Stimulated activated CD4-positive, alpha-beta T cell treated with anti-CD3 and anti-CD28 coated beads, Interleukin-2, amount 100 ng/mL, for 24 hours (primary cell): ENCODE results near the gene PPM1M.

ENCODE experiments used
- DNase-seq, 2 donors: peaks; one replicate each; pipeline ENCODE4 v3.0.0-alpha.2; 2020

PPM1M gene

DNA sequence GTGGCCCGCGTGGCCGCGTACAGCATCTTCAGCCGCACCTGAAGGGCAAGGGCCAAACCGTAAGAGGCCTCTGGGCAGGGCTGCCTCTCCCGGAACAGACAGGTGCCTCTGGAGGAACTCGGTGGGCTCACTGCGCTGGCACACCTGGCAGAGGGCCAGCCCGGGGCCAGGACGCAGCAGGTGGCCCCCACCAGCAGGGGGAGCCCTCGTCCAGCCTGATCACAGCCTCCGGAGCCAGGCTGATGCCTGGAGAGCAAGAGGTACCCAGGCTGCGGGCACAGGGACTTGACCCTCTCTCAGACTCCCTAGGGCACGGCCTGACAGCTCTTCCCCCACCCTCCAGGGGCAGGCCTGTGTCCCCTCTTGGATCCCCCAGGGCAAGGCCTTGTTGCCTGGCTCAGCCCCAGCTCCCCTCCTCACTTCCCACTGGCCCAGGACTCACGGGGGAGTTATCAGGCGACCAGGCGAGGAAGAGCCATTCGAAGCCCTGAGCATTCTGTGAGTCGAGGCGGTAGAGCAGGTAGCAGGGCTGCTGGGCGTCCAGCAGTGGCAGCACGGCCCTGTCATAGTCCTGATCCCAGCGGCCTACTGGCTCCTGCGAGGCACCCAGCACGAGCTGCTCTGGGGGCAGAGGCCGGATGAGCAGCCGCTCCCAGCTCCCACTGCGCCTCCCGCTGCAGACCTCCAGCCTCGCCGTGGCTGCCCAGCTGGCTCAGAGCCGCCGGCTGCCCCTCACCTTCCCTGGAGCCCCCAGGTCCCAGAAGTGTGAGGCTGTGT lies 13.9 kb upstream of the PPM1M start:
- DNase-seq, result peak; percentile 95 to 96

DNA sequence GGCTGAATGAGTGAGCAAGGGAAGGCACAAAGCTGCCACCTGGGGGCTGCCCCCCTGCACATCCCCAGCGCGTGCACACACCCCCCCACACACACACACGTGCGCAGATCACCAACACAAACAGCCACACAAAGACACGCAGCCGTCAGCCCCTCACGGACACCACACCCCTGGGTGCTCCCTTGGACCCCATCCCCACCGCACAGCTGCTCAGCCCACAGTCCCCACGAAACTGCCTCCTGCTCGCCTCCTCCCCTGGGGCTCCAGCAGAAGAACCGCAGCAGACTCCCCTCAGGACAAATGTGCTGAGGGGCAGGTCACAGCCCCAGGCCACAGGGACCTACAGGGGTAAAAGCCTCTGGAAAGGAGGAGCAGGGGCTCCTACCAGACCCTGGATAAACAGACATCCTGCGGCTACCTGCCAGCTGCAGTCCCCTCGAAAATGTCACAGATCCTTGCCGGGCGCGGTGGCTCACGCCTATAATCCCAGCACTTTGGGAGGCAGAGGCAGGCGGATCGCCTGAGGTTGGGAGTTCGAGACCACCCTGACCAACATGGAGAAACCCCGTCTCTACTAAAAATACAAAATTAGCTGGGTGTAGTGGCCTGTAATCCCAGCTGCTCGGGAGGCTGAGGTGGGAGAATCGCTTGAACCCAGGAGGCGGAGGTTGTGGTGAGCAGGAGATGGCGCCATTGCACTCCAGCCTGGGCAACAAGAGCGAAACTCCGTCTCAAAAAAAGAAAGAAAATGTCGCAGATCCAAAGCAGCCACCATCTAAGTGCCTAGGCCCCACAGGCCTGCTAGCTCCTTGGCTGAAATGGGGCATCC lies 13.1 kb upstream of the PPM1M start:
- no peak for DNase-seq

DNA sequence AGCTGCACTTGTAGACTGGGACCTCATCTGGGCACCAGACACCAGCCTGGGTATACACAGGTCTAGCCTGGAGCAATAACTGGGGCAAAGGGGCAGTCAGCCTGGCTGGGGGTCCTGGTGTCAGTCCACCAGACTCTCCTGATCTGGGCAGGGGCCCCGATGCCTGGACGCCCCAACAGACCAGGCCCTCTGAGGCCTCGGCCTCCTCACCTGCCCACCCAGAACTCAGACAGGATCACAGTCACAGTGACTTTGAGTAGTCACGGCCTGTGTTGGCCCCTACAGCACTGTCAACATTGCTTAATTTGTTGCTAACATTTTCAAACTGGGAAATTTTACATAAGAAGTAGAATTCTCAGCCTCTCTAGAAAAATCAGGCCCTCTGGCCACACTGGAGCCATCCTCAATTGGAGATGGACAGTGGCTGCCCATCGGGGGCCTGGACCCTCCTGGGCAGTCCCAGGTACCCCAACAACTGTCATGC lies 12.4 kb upstream of the PPM1M start:
- no peak for DNase-seq

DNA sequence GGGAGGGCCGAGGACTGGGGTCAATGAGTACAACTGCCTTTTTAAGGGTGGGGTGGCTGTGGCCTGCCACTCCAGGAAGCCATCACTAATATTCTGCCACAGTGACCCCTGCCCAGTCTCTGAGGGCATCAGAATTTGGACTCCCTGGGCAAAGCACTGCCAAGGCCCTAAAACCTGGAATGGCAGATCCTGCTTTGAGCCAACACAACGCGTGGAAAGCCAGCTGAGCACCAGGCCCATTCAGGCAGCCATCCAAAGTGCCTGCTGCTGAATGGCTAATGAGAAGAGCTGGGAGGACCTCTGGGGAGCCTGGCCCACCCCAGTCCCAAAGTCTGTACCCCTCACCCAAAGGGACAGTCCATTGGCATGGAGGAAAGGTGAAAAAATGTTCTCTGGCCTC lies 11.6 kb upstream of the PPM1M start:
- DNase-seq, result no peak

DNA sequence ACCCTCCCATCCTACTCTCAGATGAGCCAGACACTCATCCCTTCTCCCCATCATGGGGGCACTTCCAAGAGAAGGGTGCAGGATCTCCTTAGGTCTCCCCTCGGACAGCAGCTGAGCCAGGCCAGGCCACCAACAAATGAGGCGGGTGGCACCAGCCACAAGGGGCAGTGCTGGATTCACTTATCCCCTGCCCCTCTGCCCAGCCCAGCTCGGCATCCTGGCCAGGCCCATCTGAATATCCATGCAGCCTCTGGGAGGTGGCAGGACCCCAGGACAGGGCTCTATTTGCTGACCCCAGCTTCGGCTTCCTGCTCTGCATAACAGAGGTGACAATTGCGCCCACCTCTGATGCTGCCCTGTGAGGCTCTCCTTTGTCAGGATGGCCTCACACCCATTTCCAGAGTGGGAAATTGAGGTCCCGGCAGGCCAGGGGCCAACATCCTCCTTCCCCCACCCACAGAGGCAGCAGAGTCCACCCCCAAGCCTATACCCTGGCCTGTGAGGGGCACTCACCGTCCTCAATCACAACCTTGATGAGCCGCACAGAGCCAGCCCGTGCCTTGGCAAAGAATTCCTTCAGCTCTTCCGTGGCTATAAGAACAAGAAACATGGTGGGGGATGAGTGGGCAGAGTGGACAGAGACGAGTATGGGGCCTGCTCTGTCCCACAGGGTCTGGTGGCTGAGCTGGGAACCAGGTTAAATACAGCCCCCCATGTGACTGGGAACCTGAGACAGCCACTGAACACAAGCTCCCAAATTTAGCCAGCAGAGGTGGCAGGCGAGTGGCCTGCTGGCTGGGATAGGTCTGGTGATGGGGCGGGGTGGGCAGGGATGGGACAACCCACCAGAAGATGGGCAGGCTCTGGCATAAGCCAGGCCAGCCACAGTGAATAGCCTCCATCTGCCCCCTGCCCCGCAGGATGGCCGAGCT lies 10.8 kb upstream of the PPM1M start:
- DNase-seq, result no peak

DNA sequence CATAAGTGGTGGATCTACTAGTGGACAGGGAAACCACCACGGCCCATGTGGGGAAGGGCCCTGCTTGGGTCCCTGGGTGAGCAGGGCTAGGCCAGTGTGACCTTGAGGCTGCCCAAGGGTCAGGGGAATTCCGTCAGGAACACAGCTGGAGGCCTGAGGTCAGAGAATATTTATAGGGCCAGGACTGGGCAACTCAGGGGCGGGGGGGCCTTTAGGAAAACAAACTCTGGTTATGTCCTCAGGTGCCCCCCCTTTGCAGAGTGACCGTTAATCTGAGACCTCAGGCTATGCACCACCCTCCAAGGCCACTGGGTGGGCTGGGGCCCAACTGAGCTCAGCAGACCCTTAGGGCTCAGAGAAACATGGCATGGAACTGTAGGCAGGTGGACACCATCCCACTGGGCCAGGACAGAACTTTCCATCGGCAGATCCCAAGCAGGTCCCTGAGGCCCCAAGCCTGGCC lies 9.1 kb upstream of the PPM1M start:
- no peak for DNase-seq

DNA sequence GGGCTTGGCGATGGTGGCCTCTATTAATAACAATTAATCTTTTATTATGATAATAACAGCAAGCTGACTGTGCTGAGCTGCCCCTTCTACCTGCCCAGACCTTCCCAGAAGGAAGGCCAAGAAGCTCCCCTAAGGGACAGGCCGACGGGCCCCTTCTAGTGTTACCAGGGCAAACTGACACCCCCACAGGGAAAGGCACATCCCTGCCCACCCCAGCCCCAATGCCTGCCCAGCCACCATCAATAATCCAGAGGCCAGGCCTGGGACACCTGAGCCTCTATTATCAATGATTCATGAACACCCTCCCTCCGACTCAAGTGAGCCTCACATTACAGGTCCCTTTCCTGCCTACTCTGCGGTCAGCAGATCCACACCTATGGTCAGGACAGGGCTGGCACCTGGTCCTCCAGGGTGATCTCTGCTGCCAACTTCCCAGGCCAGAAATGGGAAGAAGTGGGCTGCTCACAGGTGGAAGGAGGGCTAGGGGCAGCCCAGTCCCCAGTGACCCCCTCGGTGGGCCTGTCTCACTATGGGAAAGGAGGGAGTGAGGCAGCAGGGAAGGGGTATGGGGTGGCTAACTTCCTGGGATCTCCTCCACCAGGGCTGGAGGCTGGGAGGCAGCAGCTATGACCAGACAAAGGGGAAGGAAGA lies 8.4 kb upstream of the PPM1M start:
- no peak for DNase-seq

DNA sequence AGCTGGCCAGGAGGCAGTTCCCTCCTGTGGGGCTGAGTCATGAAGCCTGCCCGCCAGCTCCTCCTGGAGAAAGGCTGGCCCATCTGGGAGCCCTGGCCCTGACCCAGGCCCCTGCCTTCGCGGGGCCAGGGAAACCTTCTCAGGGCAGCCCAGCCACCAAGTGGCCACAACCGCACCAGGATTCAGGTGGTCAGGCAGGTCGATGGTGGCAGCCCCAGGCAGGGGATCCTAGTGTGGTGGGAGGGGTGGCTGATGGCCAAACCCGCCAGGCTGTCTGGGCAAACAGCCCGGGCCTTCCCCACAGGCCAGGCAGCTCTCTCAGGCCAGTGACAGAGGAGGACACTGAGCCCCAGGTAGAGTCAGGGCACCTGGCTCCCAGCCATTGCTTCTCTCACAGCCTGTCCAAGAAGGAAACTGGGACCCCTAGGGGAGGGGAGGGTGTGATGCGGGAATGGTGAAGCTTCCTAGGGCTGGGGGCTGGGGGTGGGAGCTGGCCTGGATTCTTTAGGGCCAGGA lies 7.8 kb upstream of the PPM1M start:
- DNase-seq, result no peak

DNA sequence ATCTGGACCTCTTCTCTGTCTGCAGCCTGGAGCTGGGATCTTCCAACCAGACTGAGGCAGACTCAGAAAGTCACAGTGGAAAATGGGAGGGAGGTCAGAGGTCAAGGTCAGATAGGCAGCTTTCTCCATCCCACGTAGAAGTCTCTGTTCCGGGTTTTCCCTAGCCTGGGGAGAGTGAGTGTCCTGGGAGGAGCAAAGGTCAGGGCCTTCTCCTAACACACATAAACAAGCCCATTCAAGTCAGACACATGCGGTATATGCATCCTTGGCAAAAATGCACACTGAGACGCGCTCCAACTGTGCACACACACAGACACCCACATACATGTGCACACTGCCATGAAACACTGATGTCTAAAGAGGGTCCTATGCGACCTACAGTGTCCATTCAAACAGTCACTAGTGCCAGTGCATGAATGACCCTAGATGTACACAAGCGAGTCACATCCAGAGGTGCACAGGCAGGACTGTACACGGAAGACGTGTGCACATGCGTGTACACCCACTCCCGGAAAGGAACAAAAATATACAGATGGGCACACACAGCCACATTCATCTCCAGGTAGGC lies 7.3 kb upstream of the PPM1M start:
- no peak for DNase-seq

DNA sequence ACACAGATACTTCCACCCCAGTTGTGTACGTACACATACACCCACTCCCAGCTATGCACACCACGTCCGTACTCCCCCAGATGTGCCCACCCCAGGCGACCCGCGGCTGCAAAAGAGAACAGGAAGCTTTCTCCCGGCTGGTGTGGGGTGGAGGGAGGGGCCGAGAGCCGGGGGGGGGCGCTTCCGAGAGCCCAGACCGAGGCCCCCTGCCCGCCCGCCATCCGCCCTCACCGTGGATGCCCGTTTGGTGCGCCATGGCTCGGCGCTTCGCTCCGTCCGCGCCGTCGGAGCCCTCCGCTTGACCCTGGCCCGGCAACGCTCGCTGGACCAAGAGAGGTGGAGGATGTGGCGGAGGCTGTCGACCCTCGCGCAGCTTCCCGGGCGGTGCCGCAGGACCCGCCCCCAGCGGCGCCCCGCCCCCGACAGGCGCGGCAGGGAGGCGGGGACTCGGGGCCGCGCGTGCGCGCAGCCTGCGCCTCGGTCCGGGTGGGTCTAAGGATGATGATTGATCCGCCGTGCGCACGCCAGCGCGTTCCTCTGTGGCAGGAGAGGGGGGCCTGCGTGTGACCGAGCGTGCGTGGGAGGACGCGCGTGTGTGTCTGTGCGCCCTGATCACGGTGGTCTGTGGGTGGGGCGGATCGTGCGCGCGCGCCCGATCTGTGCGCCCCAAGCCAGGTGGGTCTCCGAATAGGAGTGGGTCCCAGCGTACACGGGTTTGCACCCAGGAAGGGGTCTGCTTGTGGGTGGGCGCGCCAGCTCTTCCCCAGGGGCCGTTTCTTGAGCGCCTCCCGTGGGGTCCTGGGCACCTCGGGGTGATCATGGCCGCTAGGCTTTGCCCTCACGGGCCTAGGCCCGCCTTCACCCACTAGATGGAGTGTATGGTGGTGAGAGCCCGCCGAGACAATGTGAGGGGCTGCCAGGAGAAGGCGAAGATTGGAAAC lies 6.5 kb upstream of the PPM1M start, which contains the start of gene TWF2:
TWF2 (minus strand) TSS at position 398 of the 941 bp plus-strand sequence; CDS start at position 256, 142 bp downstream.
- peak; percentile 87 to 88 for DNase-seq

DNA sequence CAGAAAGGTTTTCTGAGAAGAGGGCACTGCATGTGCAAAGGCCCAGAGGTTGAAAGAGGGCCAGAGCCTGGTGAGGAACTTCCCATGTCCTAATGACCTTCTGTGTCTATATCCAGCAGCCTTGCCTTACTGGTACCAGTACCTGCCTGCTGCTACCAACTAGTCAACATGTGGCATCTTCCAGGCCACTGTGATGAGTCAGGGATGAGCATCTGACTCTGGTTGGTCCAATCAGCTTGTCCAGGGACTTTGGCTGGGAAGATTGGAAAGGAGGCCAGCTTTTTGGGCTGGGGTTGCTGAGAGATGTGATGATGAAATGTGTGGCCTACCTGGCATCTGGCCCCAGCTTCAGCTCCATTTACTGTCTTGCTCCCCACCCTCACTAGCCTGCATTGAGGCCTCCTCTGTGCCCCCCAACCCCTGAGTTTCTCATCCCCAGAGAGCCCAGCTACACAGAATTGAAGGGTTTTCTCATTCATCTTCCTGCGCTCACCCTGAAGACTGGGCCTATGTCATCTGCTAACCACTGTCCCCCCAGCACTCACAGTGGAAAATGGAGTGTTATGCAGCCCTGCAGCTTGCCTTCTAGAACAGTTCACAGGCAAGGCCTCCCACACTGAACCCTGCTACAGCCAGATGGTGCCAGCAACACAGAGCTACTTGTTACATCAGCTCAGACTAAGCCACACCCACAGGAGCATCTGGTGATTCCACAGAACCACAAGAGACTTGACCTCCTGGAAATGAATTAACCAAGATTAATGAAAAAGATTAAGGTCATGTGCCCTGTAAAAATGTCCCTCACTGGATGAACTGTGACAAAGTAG lies 5.3 kb upstream of the PPM1M start:
- DNase-seq, result peak; percentile 61 to 62

DNA sequence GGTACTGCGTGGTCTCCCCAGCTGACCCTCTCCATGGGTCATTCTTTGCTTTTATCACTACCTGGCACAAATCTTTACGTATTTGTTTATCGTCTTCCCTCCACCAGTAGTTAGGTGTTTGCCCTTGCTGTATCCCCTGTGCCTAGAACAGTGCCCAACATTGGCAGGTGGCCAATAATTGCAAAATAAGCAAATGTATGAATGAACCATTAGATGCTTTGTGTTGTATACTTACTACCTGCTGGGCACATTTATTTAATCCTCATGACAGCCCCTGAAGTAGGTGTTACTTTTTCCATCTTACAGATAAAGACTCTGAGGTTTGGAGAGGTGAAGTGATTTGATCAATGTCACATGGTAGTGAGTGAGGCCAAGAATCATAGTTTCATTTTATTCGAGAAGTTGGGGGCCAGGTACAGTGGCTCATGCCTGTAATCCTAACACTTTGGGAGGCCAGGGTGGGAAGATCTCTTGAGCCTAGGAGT lies 4.6 kb upstream of the PPM1M start:
- no peak for DNase-seq

DNA sequence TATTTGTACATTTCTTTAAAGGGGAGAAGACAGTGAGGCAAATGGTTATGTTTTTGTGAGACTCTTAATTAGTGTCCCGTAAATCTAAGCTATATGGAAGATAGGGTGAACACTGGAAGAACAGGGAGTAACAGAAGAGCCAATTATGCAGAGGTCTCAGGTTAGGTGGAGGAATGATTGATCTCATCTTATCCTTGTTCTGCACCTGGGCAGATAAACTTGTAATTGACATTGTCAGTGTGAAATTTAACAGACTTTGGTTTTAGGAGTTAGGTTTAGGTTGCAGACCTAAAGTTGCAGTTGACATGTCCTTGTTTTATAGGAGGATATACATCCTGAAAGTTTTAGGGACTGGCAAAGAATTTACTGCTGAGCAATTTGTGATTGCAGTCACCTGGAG lies 3.5 kb upstream of the PPM1M start:
- DNase-seq, result no peak

DNA sequence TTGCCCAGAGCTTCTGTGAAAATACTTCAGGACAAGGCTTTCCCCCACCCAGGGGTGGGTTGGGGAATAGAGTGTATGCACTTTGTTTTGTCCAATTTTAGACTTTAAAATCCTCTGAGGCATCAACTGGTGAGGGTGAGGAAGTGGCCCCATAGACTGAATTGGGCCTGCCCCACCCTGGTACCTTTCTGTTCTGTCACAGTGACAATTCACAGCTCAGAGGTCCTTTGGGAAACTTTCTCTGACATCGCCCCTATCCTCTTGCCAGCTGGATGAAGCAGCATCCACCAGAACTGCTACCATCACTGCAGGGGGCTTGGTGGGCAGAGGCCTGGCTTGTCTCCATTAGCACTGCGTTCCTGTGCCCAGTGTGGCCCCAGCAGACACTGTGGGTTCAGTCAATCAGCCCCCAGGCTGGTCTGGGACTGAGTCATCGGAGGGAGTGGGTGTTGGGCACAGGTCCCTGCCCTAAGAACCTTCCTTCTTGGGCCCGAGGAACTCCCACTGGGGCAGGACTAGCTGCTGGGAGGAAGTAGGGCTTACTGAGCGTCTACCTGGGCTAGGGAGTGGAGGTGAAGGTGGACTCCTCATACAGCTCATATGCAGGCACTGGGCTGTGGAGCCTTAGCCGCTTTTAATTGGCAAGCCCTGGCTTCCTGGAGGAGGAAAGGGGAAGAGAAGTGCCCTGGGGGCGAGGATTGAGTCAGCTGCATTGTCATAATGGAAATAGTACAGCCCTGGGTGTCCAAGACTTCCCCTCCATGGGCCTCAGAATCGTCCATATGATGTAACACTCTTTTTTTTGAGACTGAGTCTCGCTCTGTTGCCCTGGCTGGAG lies 1.5 kb upstream of the PPM1M start:
- peak; percentile 49 to 57 for DNase-seq

DNA sequence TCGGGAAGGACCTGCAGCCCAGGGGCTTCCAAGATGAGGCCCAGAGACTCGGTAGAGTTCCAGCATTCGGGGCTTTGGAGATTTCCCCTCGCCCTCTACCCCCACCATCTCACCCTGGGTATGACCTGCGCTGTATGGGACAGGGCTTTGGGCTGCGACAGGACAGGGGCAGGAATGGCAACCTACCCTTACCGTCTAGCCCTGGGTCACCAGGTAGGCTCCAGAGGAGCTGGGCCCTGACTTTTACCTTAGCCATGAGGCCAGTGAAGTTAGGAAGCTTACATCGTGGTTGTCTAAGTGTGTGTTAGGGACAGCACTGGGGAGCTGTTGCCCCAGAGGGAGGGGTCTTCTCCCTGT lies 683 bp downstream of the PPM1M start:
- DNase-seq, result no peak

DNA sequence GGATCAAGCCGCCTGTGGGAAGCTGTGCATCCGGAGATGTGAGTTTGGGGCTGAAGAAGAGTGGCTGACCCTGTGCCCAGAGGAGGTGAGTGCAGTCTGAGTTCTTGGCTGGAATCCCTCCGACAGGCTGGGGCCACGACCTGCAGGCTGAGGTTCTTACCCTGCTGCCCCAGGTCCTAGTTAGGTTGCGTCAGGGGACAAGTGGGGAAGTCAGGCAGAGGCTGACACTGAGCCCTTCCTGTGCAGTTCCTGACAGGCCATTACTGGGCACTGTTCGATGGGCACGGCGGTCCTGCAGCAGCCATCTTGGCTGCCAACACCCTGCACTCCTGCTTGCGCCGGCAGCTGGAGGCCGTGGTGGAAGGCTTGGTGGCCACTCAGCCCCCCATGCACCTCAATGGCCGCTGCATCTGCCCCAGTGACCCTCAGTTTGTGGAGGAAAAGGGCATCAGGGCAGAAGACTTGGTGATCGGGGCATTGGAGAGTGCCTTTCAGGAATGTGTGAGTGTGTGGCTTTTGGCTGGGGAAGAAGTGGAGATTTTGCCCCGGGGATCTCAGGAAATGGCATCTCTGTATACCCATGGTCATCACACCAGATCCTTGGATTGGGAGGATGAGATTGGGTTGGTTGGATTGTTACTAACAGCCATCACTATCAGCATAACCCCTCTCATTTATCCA lies 1.3 kb downstream of the PPM1M start:
- peak in 1 of 2 donors; percentile 27 for DNase-seq

DNA sequence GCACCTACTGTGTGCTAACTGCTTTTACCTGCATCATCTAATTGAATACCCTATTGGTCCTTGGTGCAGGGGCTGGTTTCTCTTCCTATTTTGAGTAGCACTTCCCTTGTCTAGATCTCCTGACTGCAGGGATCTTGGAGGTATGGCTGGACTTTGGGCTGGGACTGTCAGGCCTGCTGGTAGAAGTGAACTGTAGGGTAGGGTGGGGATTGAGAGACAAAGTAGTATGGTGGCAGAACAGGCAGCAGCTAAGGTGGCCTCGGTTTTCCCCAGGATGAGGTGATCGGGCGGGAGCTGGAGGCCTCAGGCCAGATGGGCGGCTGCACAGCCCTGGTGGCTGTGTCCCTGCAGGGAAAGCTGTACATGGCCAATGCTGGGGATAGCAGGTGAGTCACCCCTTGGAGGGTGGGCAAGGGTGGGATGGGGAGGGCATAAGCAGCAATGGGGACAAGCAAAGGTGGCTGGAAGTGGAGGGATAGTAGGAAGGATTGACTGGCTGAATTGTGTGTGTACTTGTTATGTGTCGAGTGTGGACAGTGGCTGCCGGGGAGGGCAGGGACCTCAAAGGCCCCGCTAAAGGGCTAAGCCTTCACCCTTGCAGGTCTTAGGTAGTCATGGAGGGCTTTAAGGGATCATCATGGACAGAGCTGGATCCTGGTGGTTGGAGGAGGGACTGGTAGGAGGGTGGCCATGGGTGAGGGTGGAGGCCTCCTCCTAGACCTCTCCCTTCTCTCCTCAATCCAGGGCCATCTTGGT lies 2.0 kb downstream of the PPM1M start:
- DNase-seq, result peak in 1 of 2 donors; percentile 5
